K562 (cell line): ENCODE measurements around the gene ABCF2. TPM values are rescaled to one million over a fixed set of nuclear protein-coding genes. Genes with fewer than 3 reads are reported as not detected.

Experiments used
- ATAC-seq: fragments of 200-7000 bp; cut with Tn5 transposase; 3 replicates; pipeline ENCODE4 v1.9.1; 2020; ENCODE audit warnings: moderate library complexity
- BruUV-seq: library from RNA; stranded (reverse); fragments of 400-500 nt; replicated peaks from 2 replicates; lab custom pipeline; 2021; lab: Mats Ljungman, UMichigan
- CTCF ChIA-PET: fragments of 300-600 bp; formaldehyde crosslinking; extraction: SDS; loops from one replicate; lab custom pipeline; 2021; ENCODE audit warnings: low intra/inter-chr PET ratio; lab: Yijun Ruan, JAX
- POLR2A ChIA-PET: fragments of 300-600, 350-650 bp; sonication (Branson Sonifier 250); formaldehyde crosslinking; extraction: SDS; loops from one replicate; lab custom pipeline; 2021; ENCODE audit warnings: antibody characterized with exemption, inconsistent platforms; lab: Yijun Ruan, JAX
- DNase-seq, 4 experiments: peaks; one replicate each; pipeline versions ENCODE4 v3.0.0 to v3.0.0-alpha.2; 2011 to 2018; ENCODE audit warnings: low spot score in 3 of 4, mixed read lengths in 3 of 4; ENCODE audit errors: extremely low read depth in 1 of 4
- FAIRE-seq: peaks from 2 replicates; lab custom pipeline; 2011; peaks lifted over from hg19 to GRCh38; lab: Jason Lieb, UNC
- H2AFZ ChIP-seq: 2 replicates; pipeline ENCODE4 v1.6.0; 2011; ENCODE audit warnings: low read depth, low read length, control low read depth, inconsistent platforms
- H3K27ac ChIP-seq: fragments of 200-600 bp; 3 replicates; pipeline ENCODE4 v1.8.0; 2011; ENCODE audit warnings: low read depth, mild to moderate bottlenecking, control low read depth, inconsistent platforms, low read length, moderate library complexity, mixed read lengths; ENCODE audit errors: extremely low read depth
- H3K27me3 ChIP-seq, 2 experiments: fragments of 300-600 bp in 1 of 2; 2 replicates in 1 of 2; 3 replicates in 1 of 2; pipeline versions ENCODE4 v1.6.0 to v1.8.0; 2011; ENCODE audit warnings: inconsistent platforms in 2 of 2, low read length in 2 of 2, mild to moderate bottlenecking in 1 of 2, mixed read lengths in 1 of 2, moderate library complexity in 1 of 2; ENCODE audit not compliant: control insufficient read depth in 2 of 2, insufficient read depth in 2 of 2
- H3K36me3 ChIP-seq: fragments of 300-600 bp; 3 replicates; pipeline ENCODE4 v1.8.0; 2011; ENCODE audit warnings: mild to moderate bottlenecking, low read length, inconsistent platforms; ENCODE audit not compliant: control insufficient read depth, insufficient read depth
- H3K4me1 ChIP-seq, 2 experiments: fragments of 200-600 bp in 1 of 2; replicated peaks in 1 of 2; 2 replicates in 1 of 2; 3 replicates in 1 of 2; pipeline versions ENCODE4 v1.5.1 to v1.8.0; 2011; ENCODE audit warnings: inconsistent platforms in 2 of 2, low read length in 2 of 2, mild to moderate bottlenecking in 1 of 2, mixed read lengths in 1 of 2, moderate library complexity in 1 of 2; ENCODE audit not compliant: control insufficient read depth in 2 of 2, insufficient read depth in 2 of 2
- H3K4me2 ChIP-seq: 2 replicates; pipeline ENCODE4 v1.6.1; 2011; ENCODE audit warnings: low read length, control low read depth, inconsistent platforms, mixed read lengths; ENCODE audit not compliant: insufficient read depth
- H3K4me3 ChIP-seq: fragments of 200-600 bp; sonication (generic), shearing (Covaris generic); 2 replicates; pipeline ENCODE4 v1.5.1; 2016; ENCODE audit warnings: control low read depth, inconsistent platforms
- H3K79me2 ChIP-seq: fragments of 200-600 bp; 3 replicates; pipeline ENCODE4 v1.8.0; 2011; ENCODE audit warnings: low read length, inconsistent platforms; ENCODE audit not compliant: control insufficient read depth, insufficient read depth
- H3K9ac ChIP-seq, 2 experiments: 2 replicates each; pipeline versions ENCODE4 v1.6.0 to v1.6.1; 2011; ENCODE audit warnings: low read depth in 2 of 2, low read length in 2 of 2, control low read depth in 1 of 2, inconsistent platforms in 1 of 2, mild to moderate bottlenecking in 1 of 2, mixed read lengths in 1 of 2; ENCODE audit not compliant: insufficient read depth in 1 of 2
- H3K9me1 ChIP-seq: one replicate; pipeline ENCODE4 v1.6.0; 2011; ENCODE audit warnings: inconsistent platforms, mild to moderate bottlenecking, low read length, moderate library complexity; ENCODE audit not compliant: control insufficient read depth, insufficient read depth
- H3K9me3 ChIP-seq: replicated peaks from 2 replicates; pipeline ENCODE4 v1.5.1; 2011; ENCODE audit warnings: low read depth, low read length, inconsistent platforms; ENCODE audit not compliant: control insufficient read depth, insufficient read depth
- H4K20me1 ChIP-seq: replicated peaks from 2 replicates; pipeline ENCODE4 v1.6.1; 2011; ENCODE audit warnings: low read length, inconsistent platforms, mixed read lengths; ENCODE audit not compliant: control insufficient read depth, insufficient read depth
- CBFA2T3 ChIP-seq: fragments of 450-650 bp; IDR thresholded peaks from 2 replicates; pipeline ENCODE4 v1.6.1; 2017
- CREBBP ChIP-seq: IDR thresholded peaks from one replicate; pipeline ENCODE4 v1.6.1; 2012; ENCODE audit warnings: low read depth, mild to moderate bottlenecking, control low read depth, inconsistent platforms, low read length
- HDAC1 ChIP-seq, 2 experiments: fragments of 450-650 bp; IDR thresholded peaks; 2 replicates each; pipeline ENCODE4 v1.6.1; 2016 to 2017; ENCODE audit warnings: inconsistent platforms in 1 of 2, mild to moderate bottlenecking in 1 of 2, moderate library complexity in 1 of 2
- ZBTB7A ChIP-seq: IDR thresholded peaks from 2 replicates; pipeline ENCODE4 v1.6.1; 2011; ENCODE audit warnings: low read depth, mild to moderate bottlenecking, low read length, moderate library complexity, borderline replicate concordance; ENCODE audit not compliant: control insufficient read depth
- WGBS: fragments of 100-300 bp; shearing (Covaris generic); methylation state at CpG from one replicate; pipeline ENCODE4 v1.1.6; 2016; ENCODE audit warnings: low coverage, mixed read lengths; ENCODE audit not compliant: insufficient coverage; ENCODE audit errors: missing lambda C conversion rate; 5-methylcytosine and 5-hydroxymethylcytosine counted together
- in situ Hi-C: fragments of 300-500 bp; cut with MboI; formaldehyde crosslinking; loops from 4 replicates; pipeline ENCODE4 v1.15.0; 2018; ENCODE audit warnings: inconsistent platforms, mixed read lengths
- intact Hi-C: fragments of 100-400 bp; cut with micrococcal nuclease; formaldehyde crosslinking; loops from 2 replicates; pipeline ENCODE4 v1.14.2; 2022
- polyA plus RNA-seq, 8 experiments: library from polyadenylated mRNA; depleted of rRNA in 4 of 8; stranded (reverse) in 5 of 8; unstranded in 3 of 8; fragments of >200 nt; fragmentation: Nextera tagmentation in 2 of 8; fragmentation: Illumina TruSeq in 1 of 8; extraction: Ambion mirVana in 2 of 8; extraction: Trizol in 1 of 8; gene quantifications; 2 replicates each; pipeline versions ENCODE4 v1.2.1 to v1.2.3, GENCODE V29; 2011 to 2014; ENCODE audit warnings: inconsistent platforms in 1 of 8, missing spikeins in 1 of 8
- total RNA-seq, 7 experiments: library from RNA; depleted of rRNA in 6 of 7; stranded (reverse); fragments of >200 nt in 6 of 7; fragmentation: Illumina TruSeq in 2 of 7; extraction: Trizol in 2 of 7; gene quantifications; 2 replicates each; pipeline versions ENCODE4 v1.2.1 to v1.2.3, GENCODE V29; 2011 to 2021; ENCODE audit warnings: low replicate concordance in 1 of 7
- TF ChIP-seq, protein P1 (sequence below): fragments of 250-450 bp; sonication (Bioruptor Pico); IDR thresholded peaks from 2 replicates; pipeline ENCODE4 v1.8.0; 2021; ENCODE audit warnings: moderate library complexity, mild to moderate bottlenecking, inconsistent platforms
- TF ChIP-seq, protein P2 (sequence below): fragments of 450-650 bp; IDR thresholded peaks from 2 replicates; pipeline ENCODE4 v1.6.1; 2016

ABCF2 gene
- total and polyA plus RNA-seq, 9 of the 15 experiments (the other 6 are each of a cell fraction or from before 2014, with no cell fraction given) = 62.1 to 224 (median 113) TPM

DNA sequence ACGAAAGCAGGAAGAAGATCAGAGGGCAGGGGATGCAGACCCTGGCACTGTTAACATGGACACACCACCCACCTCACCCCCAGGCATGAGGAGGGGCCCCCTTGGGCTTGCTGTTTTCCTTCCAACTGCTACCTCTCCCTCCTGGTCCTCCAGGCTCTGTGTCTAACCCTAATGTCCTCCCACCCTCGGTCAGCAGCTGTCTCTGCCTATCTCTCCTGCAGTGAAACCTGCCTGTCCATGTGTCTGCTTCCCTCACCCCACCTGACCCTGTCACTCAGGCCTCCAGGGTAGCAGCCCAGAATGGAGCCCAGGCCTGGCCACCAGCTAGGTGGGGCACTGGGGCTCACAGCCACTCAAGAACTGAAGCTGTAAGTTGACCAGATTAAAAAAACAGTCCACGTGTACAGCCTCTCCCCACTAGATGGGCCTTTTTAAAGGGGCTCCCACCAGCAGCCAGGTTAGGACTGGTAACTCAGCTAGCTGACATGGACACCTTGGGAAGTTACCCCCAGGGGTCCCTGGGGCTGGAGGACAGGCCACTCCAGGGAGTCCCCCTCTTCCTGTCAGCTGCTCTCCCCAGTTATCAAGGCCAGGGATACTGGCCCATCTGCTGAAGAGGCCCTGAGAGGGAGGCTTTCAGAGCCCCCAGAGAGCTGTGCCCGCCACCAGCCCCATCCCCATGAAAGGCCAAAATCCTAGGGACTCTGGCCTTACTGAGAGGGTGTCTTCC lies 20.0 kb upstream of the ABCF2 start:
- POLR2A ChIA-PET = interaction anchor here (0.6 to 2.2 kb wide), 4 partner anchors 10 to 18 kb away, joined by 3 to 13 read pairs (median 3); no protein-coding TSS in a partner anchor
- Histone ChIP-seq H3K9me1 (peaks cover 8% of the 10 kb centered on the region), H3K4me3 (no peak overlapping the region), H2AFZ (no peak overlapping the region), H3K27me3 (peaks cover 5 to 40% of the 10 kb centered on the region in 2 experiments; a peak in 4 of 5 replicates), H3K4me1 (peaks cover 28 to 73% of the 10 kb centered on the region in 2 experiments), H3K4me2 (no peak overlapping the region), H3K36me3 (no peaks in the 10 kb centered on the region), H3K79me2 (no peaks in the 10 kb centered on the region), H3K27ac (no peak overlapping the region), H3K9me3 (no peaks in the 10 kb centered on the region), H3K9ac (no peak overlapping the region), H4K20me1 (peaks cover 28% of the 10 kb centered on the region; the same call in 1 of the 2 replicates)
- no TSS peak for BruUV-seq
- FAIRE-seq (peak; percentile 69), DNase-seq (peak in 1 of 4 experiments; percentile 53), ATAC-seq (0 out of 3 replicates have a peak, but pooled peaks have one; percentile 2)
- in situ Hi-C loops (no loop called here), intact Hi-C loops (no loop called here)
- 53% methylated on average over 4 of the region's 4 CpGs for WGBS
- CTCF ChIA-PET = interaction anchor here (1.6 to 3.6 kb wide), 3 partner anchors 56 to 123 kb away, joined by 11 to 32 read pairs (median 24); no protein-coding TSS in a partner anchor
- TF ChIP-seq CBFA2T3 = peak; percentile 42; the same call in 1 of the 2 replicates
- TF ChIP-seq, protein P1, sequence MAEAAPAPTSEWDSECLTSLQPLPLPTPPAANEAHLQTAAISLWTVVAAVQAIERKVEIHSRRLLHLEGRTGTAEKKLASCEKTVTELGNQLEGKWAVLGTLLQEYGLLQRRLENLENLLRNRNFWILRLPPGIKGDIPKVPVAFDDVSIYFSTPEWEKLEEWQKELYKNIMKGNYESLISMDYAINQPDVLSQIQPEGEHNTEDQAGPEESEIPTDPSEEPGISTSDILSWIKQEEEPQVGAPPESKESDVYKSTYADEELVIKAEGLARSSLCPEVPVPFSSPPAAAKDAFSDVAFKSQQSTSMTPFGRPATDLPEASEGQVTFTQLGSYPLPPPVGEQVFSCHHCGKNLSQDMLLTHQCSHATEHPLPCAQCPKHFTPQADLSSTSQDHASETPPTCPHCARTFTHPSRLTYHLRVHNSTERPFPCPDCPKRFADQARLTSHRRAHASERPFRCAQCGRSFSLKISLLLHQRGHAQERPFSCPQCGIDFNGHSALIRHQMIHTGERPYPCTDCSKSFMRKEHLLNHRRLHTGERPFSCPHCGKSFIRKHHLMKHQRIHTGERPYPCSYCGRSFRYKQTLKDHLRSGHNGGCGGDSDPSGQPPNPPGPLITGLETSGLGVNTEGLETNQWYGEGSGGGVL = no peak
- peak; percentile 9; the same call in 1 of the 2 replicates for TF ChIP-seq ZBTB7A
- peak; percentile 81 for TF ChIP-seq CREBBP
- TF ChIP-seq, protein P2, sequence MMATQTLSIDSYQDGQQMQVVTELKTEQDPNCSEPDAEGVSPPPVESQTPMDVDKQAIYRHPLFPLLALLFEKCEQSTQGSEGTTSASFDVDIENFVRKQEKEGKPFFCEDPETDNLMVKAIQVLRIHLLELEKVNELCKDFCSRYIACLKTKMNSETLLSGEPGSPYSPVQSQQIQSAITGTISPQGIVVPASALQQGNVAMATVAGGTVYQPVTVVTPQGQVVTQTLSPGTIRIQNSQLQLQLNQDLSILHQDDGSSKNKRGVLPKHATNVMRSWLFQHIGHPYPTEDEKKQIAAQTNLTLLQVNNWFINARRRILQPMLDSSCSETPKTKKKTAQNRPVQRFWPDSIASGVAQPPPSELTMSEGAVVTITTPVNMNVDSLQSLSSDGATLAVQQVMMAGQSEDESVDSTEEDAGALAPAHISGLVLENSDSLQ = peak; percentile 88
- TF ChIP-seq HDAC1 (IDR thresholded peaks at IDR 0.05) = peak in 1 of 2 experiments; percentile 37; a peak in 1 of 4 replicates
